HepG2 (cell line): ENCODE results near the gene DNAJC30. TPM values are rescaled to one million over a fixed set of nuclear protein-coding genes. Genes with fewer than 3 reads are reported as not detected.

Experiments
- CEBPG ChIP-seq: IDR thresholded peaks from 2 replicates; pipeline ENCODE4 v1.6.1; 2016
- CHD2 ChIP-seq: IDR thresholded peaks from 2 replicates; pipeline ENCODE4 v1.6.1; 2011; ENCODE audit warnings: low read depth, low read length, improper control_type of control experiment
- DR1 ChIP-seq: sonication (generic); formaldehyde crosslinking; IDR thresholded peaks from 2 replicates; pipeline ENCODE4 v1.8.0; 2021; ENCODE audit warnings: mild to moderate bottlenecking, missing genetic modification reagents, inconsistent platforms
- HOXD1 ChIP-seq: sonication (generic); formaldehyde crosslinking; IDR thresholded peaks from 2 replicates; pipeline ENCODE4 v1.5.0; 2020; ENCODE audit warnings: missing genetic modification reagents
- MLLT10 ChIP-seq: sonication (generic); formaldehyde crosslinking; IDR thresholded peaks from 2 replicates; pipeline ENCODE4 v1.4.0; 2020; ENCODE audit warnings: missing genetic modification reagents
- MZF1 ChIP-seq: sonication (generic); formaldehyde crosslinking; IDR thresholded peaks from 2 replicates; pipeline ENCODE4 v1.8.1; 2023; ENCODE audit warnings: mild to moderate bottlenecking, missing genetic modification reagents, borderline replicate concordance
- SP1 ChIP-seq, 2 experiments: fragments of 450-650 bp in 1 of 2; sonication (generic) in 1 of 2; formaldehyde crosslinking in 1 of 2; IDR thresholded peaks; 2 replicates each; pipeline versions ENCODE4 v1.4.0 to v1.6.1; 2016 to 2020; ENCODE audit warnings: missing genetic modification reagents in 1 of 2
- SRF ChIP-seq: IDR thresholded peaks from 2 replicates; pipeline ENCODE4 v1.6.1; 2011; ENCODE audit warnings: mild to moderate bottlenecking, low read depth, low read length, moderate library complexity
- THAP11 ChIP-seq: IDR thresholded peaks from 2 replicates; pipeline ENCODE4 v1.6.1; 2016; ENCODE audit warnings: missing biosample characterization, missing genetic modification reagents
- ZBTB1 ChIP-seq: sonication (generic); formaldehyde crosslinking; IDR thresholded peaks from 2 replicates; pipeline ENCODE4 v1.4.0; 2020; ENCODE audit warnings: missing genetic modification reagents, borderline replicate concordance
- ZFP36 ChIP-seq: fragments of 150-350 bp; IDR thresholded peaks from 2 replicates; pipeline ENCODE4 v1.6.1; 2018; ENCODE audit warnings: borderline replicate concordance, low read length, low read depth; ENCODE audit not compliant: partially characterized antibody
- ZNF180 ChIP-seq: sonication (generic); formaldehyde crosslinking; IDR thresholded peaks from 2 replicates; pipeline ENCODE4 v1.4.0; 2020; ENCODE audit warnings: low read depth, missing genetic modification reagents, borderline replicate concordance
- ZNF367 ChIP-seq: sonication (generic); formaldehyde crosslinking; IDR thresholded peaks from 2 replicates; pipeline ENCODE4 v1.4.0; 2020; ENCODE audit warnings: missing genetic modification reagents, borderline replicate concordance
- ZNF446 ChIP-seq: sonication (generic); formaldehyde crosslinking; IDR thresholded peaks from 2 replicates; pipeline ENCODE4 v1.5.0; 2020; ENCODE audit warnings: mild to moderate bottlenecking, missing genetic modification reagents
- ZNF660 ChIP-seq: sonication (generic); formaldehyde crosslinking; IDR thresholded peaks from 2 replicates; pipeline ENCODE4 v1.5.1; 2020; ENCODE audit warnings: mild to moderate bottlenecking, low read depth, missing genetic modification reagents, borderline replicate concordance
- polyA plus RNA-seq, 8 experiments: library from polyadenylated mRNA; depleted of rRNA in 3 of 8; stranded (reverse) in 7 of 8; unstranded in 1 of 8; fragments of >200 nt; fragmentation: Illumina TruSeq in 4 of 8; extraction: Trizol in 4 of 8; gene quantifications; 2 replicates each; pipeline versions ENCODE4 v1.2.1 to v1.2.3, GENCODE V29; 2011 to 2016; ENCODE audit warnings: low read depth in 4 of 8, missing spikeins in 1 of 8, mixed read lengths in 1 of 8; ENCODE audit not compliant: insufficient read depth in 1 of 8
- total RNA-seq, 5 experiments: library from RNA; depleted of rRNA; stranded (reverse); fragments of >200 nt; fragmentation: Illumina TruSeq; extraction: Trizol; gene quantifications; 2 replicates each; pipeline ENCODE4 v1.2.3, GENCODE V29; 2016; ENCODE audit warnings: low read depth in 1 of 5
- TF ChIP-seq, protein P1 (sequence below): sonication (generic); formaldehyde crosslinking; IDR thresholded peaks from 2 replicates; pipeline ENCODE4 v1.5.1; 2020; ENCODE audit warnings: mild to moderate bottlenecking, missing genetic modification reagents, moderate library complexity
- TF ChIP-seq, protein P2 (sequence below): sonication (generic); formaldehyde crosslinking; IDR thresholded peaks from 2 replicates; pipeline ENCODE4 v1.4.0; 2020; ENCODE audit warnings: missing genetic modification reagents
- TF ChIP-seq, protein P3 (sequence below): sonication (generic); formaldehyde crosslinking; IDR thresholded peaks from 2 replicates; pipeline ENCODE4 v1.4.0; 2020; ENCODE audit warnings: mild to moderate bottlenecking, missing genetic modification reagents
- TF ChIP-seq, protein P4 (sequence below): sonication (generic); formaldehyde crosslinking; IDR thresholded peaks from 2 replicates; pipeline ENCODE4 v1.8.0; 2022; ENCODE audit warnings: low read depth, missing genetic modification reagents
- TF ChIP-seq, protein P5 (sequence below): sonication (generic); formaldehyde crosslinking; IDR thresholded peaks from 2 replicates; pipeline ENCODE4 v1.5.0; 2020; ENCODE audit warnings: missing genetic modification reagents
- TF ChIP-seq, protein P6 (sequence below): IDR thresholded peaks from 2 replicates; pipeline ENCODE4 v1.6.1; 2018; ENCODE audit warnings: missing genetic modification reagents, mild to moderate bottlenecking, missing compliant biosample characterization
- TF ChIP-seq, protein P7 (sequence below): IDR thresholded peaks from 2 replicates; pipeline ENCODE4 v1.6.1; 2016; ENCODE audit warnings: missing genetic modification reagents, missing compliant biosample characterization

The DNAJC30 gene
- total and polyA plus RNA-seq, 2 of the 13 experiments (the other 11 are each of a cell fraction or from before 2014, with no cell fraction given) = 3.3 to 3.8 TPM

DNA sequence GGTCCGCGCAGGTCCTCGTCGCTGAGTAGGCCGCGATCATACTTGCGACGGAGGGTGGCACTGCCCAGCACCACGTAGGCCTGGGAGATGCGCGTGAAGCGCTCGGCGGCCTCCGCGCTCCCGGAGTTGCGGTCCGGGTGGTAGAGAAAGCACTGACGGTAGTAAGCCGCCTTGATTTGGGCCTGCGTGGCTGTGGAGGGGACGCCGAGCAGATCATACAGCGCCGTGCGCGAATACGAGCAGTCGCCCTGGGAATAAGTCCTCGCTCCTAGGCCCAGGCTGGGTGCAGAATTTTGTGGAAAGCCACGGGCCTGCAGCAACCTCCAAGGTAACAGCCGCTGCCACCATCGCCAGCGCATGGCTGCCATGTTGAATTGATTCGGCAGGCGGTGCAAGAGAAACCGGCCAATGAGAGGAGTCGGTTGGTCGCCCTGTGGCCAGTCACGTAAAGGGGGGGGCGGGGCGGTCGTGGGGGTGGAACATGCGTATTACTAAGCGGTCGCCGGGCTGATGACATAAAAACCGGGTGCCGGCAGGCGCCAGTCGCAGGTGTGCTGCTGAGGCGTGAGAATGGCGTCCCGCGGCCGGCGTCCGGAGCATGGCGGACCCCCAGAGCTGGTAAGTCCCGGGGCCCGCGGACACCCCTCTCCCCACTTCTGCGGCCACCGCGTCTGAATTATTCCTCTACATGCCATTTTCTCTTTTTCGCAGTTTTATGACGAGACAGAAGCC lies at the start of gene DNAJC30, which contains the start of gene BUD23 (continued):
- TF ChIP-seq CHD2 (peak; percentile 64; the same call in 1 of the 2 replicates), THAP11 (peak; percentile 85), ZNF180 (no peak), ZBTB1 (CRISPR knock-in tag) (no peak), HOXD1 (CRISPR knock-in tag) (0 out of 2 replicates have a peak, but pooled peaks have one; percentile 59), CEBPG (CRISPR knock-in tag) (no peak), SRF (peak; percentile 73), ZFP36 (no peak), ZNF367 (CRISPR knock-in tag) (no peak), ZNF660 (CRISPR knock-in tag) (no peak), MZF1 (CRISPR knock-in tag) (no peak), MLLT10 (0 out of 2 replicates have a peak, but pooled peaks have one; percentile 15), ZNF446 (CRISPR knock-in tag) (0 out of 2 replicates have a peak, but pooled peaks have one; percentile 10), SP1 (IDR thresholded peaks at IDR 0.05) (no peak), SP1 (CRISPR knock-in tag; IDR thresholded peaks at IDR 0.05) (peak; percentile 62; the same call in 1 of the 2 replicates), DR1 (CRISPR knock-in tag) (peak; percentile 81)
- TF ChIP-seq, protein P1, sequence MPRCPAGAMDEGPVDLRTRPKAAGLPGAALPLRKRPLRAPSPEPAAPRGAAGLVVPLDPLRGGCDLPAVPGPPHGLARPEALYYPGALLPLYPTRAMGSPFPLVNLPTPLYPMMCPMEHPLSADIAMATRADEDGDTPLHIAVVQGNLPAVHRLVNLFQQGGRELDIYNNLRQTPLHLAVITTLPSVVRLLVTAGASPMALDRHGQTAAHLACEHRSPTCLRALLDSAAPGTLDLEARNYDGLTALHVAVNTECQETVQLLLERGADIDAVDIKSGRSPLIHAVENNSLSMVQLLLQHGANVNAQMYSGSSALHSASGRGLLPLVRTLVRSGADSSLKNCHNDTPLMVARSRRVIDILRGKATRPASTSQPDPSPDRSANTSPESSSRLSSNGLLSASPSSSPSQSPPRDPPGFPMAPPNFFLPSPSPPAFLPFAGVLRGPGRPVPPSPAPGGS (CRISPR knock-in tag) = no peak
- TF ChIP-seq, protein P2, sequence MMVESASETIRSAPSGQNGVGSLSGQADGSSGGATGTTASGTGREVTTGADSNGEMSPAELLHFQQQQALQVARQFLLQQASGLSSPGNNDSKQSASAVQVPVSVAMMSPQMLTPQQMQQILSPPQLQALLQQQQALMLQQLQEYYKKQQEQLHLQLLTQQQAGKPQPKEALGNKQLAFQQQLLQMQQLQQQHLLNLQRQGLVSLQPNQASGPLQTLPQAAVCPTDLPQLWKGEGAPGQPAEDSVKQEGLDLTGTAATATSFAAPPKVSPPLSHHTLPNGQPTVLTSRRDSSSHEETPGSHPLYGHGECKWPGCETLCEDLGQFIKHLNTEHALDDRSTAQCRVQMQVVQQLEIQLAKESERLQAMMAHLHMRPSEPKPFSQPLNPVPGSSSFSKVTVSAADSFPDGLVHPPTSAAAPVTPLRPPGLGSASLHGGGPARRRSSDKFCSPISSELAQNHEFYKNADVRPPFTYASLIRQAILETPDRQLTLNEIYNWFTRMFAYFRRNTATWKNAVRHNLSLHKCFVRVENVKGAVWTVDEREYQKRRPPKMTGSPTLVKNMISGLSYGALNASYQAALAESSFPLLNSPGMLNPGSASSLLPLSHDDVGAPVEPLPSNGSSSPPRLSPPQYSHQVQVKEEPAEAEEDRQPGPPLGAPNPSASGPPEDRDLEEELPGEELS (CRISPR knock-in tag) = no peak
- TF ChIP-seq, protein P3, sequence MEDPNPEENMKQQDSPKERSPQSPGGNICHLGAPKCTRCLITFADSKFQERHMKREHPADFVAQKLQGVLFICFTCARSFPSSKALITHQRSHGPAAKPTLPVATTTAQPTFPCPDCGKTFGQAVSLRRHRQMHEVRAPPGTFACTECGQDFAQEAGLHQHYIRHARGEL (CRISPR knock-in tag) = no peak
- TF ChIP-seq, protein P4, sequence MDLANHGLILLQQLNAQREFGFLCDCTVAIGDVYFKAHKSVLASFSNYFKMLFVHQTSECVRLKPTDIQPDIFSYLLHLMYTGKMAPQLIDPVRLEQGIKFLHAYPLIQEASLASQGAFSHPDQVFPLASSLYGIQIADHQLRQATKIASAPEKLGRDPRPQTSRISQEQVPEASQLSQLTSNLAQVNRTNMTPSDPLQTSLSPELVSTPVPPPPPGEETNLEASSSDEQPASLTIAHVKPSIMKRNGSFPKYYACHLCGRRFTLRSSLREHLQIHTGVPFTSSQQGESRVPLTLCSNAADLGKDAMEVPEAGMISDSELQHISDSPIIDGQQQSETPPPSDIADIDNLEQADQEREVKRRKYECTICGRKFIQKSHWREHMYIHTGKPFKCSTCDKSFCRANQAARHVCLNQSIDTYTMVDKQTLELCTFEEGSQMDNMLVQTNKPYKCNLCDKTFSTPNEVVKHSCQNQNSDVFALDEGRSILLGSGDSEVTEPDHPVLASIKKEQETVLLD (CRISPR knock-in tag) = no peak
- TF ChIP-seq, protein P5, sequence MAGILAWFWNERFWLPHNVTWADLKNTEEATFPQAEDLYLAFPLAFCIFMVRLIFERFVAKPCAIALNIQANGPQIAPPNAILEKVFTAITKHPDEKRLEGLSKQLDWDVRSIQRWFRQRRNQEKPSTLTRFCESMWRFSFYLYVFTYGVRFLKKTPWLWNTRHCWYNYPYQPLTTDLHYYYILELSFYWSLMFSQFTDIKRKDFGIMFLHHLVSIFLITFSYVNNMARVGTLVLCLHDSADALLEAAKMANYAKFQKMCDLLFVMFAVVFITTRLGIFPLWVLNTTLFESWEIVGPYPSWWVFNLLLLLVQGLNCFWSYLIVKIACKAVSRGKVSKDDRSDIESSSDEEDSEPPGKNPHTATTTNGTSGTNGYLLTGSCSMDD = no peak
- TF ChIP-seq, protein P6, sequence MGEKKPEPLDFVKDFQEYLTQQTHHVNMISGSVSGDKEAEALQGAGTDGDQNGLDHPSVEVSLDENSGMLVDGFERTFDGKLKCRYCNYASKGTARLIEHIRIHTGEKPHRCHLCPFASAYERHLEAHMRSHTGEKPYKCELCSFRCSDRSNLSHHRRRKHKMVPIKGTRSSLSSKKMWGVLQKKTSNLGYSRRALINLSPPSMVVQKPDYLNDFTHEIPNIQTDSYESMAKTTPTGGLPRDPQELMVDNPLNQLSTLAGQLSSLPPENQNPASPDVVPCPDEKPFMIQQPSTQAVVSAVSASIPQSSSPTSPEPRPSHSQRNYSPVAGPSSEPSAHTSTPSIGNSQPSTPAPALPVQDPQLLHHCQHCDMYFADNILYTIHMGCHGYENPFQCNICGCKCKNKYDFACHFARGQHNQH (CRISPR knock-in tag) = 0 out of 2 replicates have a peak, but pooled peaks have one; percentile 3
- TF ChIP-seq, protein P7, sequence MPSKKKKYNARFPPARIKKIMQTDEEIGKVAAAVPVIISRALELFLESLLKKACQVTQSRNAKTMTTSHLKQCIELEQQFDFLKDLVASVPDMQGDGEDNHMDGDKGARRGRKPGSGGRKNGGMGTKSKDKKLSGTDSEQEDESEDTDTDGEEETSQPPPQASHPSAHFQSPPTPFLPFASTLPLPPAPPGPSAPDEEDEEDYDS (CRISPR knock-in tag) = peak; percentile 86
